ENCODE results near the gene MANBA.

MANBA gene

GRCh38 chr4:102675141-102675540 lies 85.6 kb downstream of the MANBA start:
- Histone ChIP-seq H3K36me3 (ENCODE audit: control insufficient read depth, insufficient read depth, low read length) (peaks cover 10% of the 10 kb centered on the region), H3K27me3 (ENCODE audit: control insufficient read depth, insufficient read depth, low read length) (no peaks in the 10 kb centered on the region), H3K4me3 (ENCODE audit: low read depth, low read length) (no peak overlapping the region), H3K27ac (ENCODE audit: low read depth, low read length) (no peak overlapping the region), H3K9me3 (ENCODE audit: control insufficient read depth, insufficient read depth, low read depth, low read length) (peaks cover 6% of the 10 kb centered on the region), H3K9ac (ENCODE audit: low read length) (no peak overlapping the region), H3K4me1 (ENCODE audit: control insufficient read depth, insufficient read depth, low read length) (no peaks in the 10 kb centered on the region)

DNA sequence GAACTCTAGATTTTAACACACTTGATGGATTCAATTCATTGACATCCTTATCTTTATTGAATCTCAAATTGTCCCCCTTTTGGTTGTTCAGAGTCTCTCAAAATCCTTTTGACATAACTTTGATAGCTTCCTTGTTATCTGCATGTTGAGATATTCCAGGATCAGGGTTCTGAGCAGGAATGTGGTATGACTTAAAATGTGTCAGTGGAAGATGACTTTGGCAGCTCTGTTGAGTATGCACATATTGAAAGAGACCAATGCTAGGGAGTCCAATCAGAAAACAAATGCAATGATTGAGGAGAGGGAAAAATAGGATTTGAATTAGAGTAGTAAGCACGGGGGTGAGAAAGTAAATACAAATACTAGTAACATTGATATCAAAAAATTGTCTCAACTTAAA lies 93.8 kb downstream of the MANBA start:
- Histone ChIP-seq H3K27me3 (ENCODE audit: control insufficient read depth, insufficient read depth, low read length) (no peaks in the 10 kb centered on the region), H3K36me3 (ENCODE audit: control insufficient read depth, insufficient read depth, low read length) (peaks cover 15% of the 10 kb centered on the region), H3K4me3 (ENCODE audit: low read depth, low read length) (no peak overlapping the region), H3K27ac (ENCODE audit: low read depth, low read length) (no peak overlapping the region), H3K9me3 (ENCODE audit: control insufficient read depth, insufficient read depth, low read depth, low read length) (no peaks in the 10 kb centered on the region), H3K4me1 (ENCODE audit: control insufficient read depth, insufficient read depth, low read length) (no peaks in the 10 kb centered on the region), H3K9ac (ENCODE audit: low read length) (no peak overlapping the region)

DNA sequence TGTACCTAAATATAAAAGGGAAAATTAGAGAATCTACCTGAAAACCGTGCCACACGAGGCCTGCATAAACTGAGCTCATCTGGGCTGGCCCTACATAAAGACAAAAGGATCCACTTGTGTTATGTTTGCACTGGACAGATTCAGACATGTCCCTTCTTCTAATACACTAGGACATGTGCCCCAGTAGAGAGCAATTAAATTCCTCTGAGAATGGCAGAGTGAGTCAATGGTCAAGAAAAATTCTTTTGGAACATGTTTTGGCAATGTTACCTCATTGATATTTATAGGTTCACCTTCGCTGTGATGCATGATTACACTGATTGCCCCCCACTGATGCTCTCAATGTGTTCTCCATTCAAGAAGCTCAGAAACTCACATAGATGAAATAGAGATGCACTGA lies 95.2 kb downstream of the MANBA start:
- Histone ChIP-seq H3K27ac (ENCODE audit: low read depth, low read length) (no peak overlapping the region), H3K27me3 (ENCODE audit: control insufficient read depth, insufficient read depth, low read length) (no peaks in the 10 kb centered on the region), H3K4me3 (ENCODE audit: low read depth, low read length) (no peak overlapping the region), H3K4me1 (ENCODE audit: control insufficient read depth, insufficient read depth, low read length) (no peaks in the 10 kb centered on the region), H3K9me3 (ENCODE audit: control insufficient read depth, insufficient read depth, low read depth, low read length) (no peaks in the 10 kb centered on the region), H3K9ac (ENCODE audit: low read length) (no peak overlapping the region), H3K36me3 (ENCODE audit: control insufficient read depth, insufficient read depth, low read length) (peaks cover 18% of the 10 kb centered on the region)

- H3K27ac ChIP-seq (ENCODE audit: low read depth, low read length): no peak overlapping the region
- no peak overlapping the region for H3K9ac ChIP-seq (ENCODE audit: low read length)
- 0 out of 2 replicates have a peak, but pooled peaks cover 2% of the 10 kb centered on the region for H3K9me3 ChIP-seq (ENCODE audit: control insufficient read depth, insufficient read depth, low read depth, low read length)
- peaks cover 14% of the 10 kb centered on the region for H3K36me3 ChIP-seq (ENCODE audit: control insufficient read depth, insufficient read depth, low read length)
- H3K4me3 ChIP-seq (ENCODE audit: low read depth, low read length): no peak overlapping the region
- no peaks in the 10 kb centered on the region for H3K27me3 ChIP-seq (ENCODE audit: control insufficient read depth, insufficient read depth, low read length)
- H3K4me1 ChIP-seq (ENCODE audit: control insufficient read depth, insufficient read depth, low read length): no peaks in the 10 kb centered on the region
These were observed 97.7 kb downstream of the MANBA start for GRCh38 chr4:102663073-102663472.

DNA sequence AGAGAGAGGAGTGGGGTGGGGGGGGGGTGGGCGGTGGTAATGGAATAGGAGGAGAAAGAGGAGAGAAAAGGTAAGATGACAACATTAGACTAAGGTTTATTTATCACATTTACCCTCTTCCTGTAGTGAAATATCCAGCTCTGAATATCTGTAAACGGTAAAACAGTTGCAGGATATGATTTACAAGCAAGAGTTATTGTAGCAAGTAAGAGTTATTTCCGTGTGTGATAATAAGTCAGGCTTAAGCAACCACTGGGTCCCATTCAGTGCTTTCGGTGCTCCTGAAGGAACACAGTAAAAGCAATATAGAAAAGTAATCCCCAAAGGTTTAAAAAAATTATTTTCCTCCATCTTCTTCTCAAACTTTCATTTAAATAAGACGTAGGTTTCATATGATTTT lies 103.6 kb downstream of the MANBA start:
- Histone ChIP-seq H3K27me3 (ENCODE audit: control insufficient read depth, insufficient read depth, low read length) (no peaks in the 10 kb centered on the region), H3K9ac (ENCODE audit: low read length) (no peak overlapping the region), H3K9me3 (ENCODE audit: control insufficient read depth, insufficient read depth, low read depth, low read length) (0 out of 2 replicates have a peak, but pooled peaks cover 2% of the 10 kb centered on the region), H3K4me3 (ENCODE audit: low read depth, low read length) (no peak overlapping the region), H3K36me3 (ENCODE audit: control insufficient read depth, insufficient read depth, low read length) (peaks cover 7% of the 10 kb centered on the region), H3K4me1 (ENCODE audit: control insufficient read depth, insufficient read depth, low read length) (no peaks in the 10 kb centered on the region), H3K27ac (ENCODE audit: low read depth, low read length) (no peak overlapping the region)

DNA sequence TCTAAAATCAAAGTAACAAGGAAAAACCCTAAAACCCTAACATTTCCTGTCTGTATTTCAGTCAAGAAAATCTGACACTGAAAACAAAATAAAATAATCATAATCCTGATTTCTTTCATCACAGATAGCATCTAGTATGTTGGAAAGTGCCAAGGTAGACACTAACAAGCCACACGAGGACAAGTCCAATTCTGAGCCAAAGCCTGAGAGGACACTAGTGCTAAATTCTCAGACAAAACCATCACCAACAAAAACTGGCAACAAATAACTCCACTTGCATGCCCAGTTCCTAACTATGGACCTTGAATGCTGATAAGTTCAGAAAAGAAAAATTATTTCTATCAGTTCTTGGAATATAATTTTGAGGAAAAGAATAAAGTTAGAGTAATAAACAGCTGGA lies 113.7 kb downstream of the MANBA start:
- H3K27me3 ChIP-seq (ENCODE audit: control insufficient read depth, insufficient read depth, low read length): no peaks in the 10 kb centered on the region
- no peak overlapping the region for H3K27ac ChIP-seq (ENCODE audit: low read depth, low read length)
- H3K9ac ChIP-seq (ENCODE audit: low read length): no peak overlapping the region
- H3K9me3 ChIP-seq (ENCODE audit: control insufficient read depth, insufficient read depth, low read depth, low read length): no peaks in the 10 kb centered on the region
- no peaks in the 10 kb centered on the region for H3K4me1 ChIP-seq (ENCODE audit: control insufficient read depth, insufficient read depth, low read length)
- H3K4me3 ChIP-seq (ENCODE audit: low read depth, low read length): no peak overlapping the region
- peaks cover 25% of the 10 kb centered on the region for H3K36me3 ChIP-seq (ENCODE audit: control insufficient read depth, insufficient read depth, low read length)

DNA sequence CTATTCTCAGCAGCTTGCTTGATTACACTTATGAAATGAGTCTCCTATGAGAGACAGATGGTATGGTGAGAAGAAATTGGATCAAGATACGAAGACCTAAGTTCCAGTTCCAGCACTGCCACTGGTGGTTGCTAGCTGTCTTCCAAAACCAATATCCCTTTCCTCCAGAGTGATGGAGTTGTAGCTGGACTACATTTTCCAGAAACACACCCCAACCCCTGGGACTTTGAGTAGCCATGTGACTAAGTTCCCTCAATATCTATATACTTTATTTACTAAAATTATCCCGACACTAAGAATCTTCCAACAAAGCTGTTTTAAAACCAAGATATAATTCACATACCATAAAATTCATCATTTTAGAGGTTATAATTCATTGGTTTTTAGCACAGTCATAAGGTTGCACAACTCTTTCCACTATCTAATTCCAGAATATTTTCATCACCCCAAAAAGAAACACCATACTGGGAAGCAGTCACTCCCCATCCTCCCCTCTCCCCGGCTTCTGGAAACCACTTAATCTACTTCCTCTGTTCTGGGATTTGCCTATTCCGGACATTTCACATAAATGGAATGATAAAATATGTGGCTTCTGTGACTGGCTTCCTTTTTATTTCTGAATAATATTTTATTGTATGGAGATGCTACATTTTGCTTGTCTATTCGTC lies 118.0 kb downstream of the MANBA start:
- H3K36me3 ChIP-seq (ENCODE audit: control insufficient read depth, insufficient read depth, low read length): peaks cover 18% of the 10 kb centered on the region

DNA sequence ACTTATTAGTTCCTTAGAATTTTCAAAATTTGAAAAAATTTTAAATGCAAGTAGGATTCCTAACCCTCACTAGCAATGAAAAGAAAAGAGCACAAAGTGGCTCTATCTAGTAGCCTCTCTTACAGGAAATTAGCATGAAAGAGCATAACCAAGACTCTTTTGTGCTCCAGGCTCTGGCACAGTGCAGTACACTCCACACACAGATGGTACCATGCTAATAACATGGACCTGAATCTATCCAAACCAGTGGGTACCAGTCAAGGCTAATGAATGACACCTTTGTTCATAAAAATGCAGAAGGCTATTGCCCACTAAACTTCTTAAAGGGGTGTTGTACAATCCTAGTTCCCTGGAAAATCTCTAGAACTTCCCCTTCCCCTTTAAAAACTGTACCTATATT lies 119.0 kb downstream of the MANBA start:
- no peaks in the 10 kb centered on the region for H3K4me1 ChIP-seq (ENCODE audit: control insufficient read depth, insufficient read depth, low read length)
- no peak overlapping the region for H3K9ac ChIP-seq (ENCODE audit: low read length)
- no peaks in the 10 kb centered on the region for H3K9me3 ChIP-seq (ENCODE audit: control insufficient read depth, insufficient read depth, low read depth, low read length)
- H3K27me3 ChIP-seq (ENCODE audit: control insufficient read depth, insufficient read depth, low read length): no peaks in the 10 kb centered on the region
- peaks cover 24% of the 10 kb centered on the region for H3K36me3 ChIP-seq (ENCODE audit: control insufficient read depth, insufficient read depth, low read length)
- H3K27ac ChIP-seq (ENCODE audit: low read depth, low read length): no peak overlapping the region
- H3K4me3 ChIP-seq (ENCODE audit: low read depth, low read length): no peak overlapping the region

More for the DNA sequence above, 118.0 kb downstream of the MANBA start:
- H3K9me3 ChIP-seq (ENCODE audit: control insufficient read depth, insufficient read depth, low read depth, low read length): no peaks in the 10 kb centered on the region
- H3K4me1 ChIP-seq (ENCODE audit: control insufficient read depth, insufficient read depth, low read length): no peaks in the 10 kb centered on the region
- H3K27me3 ChIP-seq (ENCODE audit: control insufficient read depth, insufficient read depth, low read length): no peaks in the 10 kb centered on the region
- no peak overlapping the region for H3K9ac ChIP-seq (ENCODE audit: low read length)
- no peak overlapping the region for H3K4me3 ChIP-seq (ENCODE audit: low read depth, low read length)
- H3K27ac ChIP-seq (ENCODE audit: low read depth, low read length): no peak overlapping the region

- Histone ChIP-seq H3K9me3 (ENCODE audit: control insufficient read depth, insufficient read depth, low read depth, low read length) (no peaks in the 10 kb centered on the region), H3K4me1 (ENCODE audit: control insufficient read depth, insufficient read depth, low read length) (no peaks in the 10 kb centered on the region), H3K4me3 (ENCODE audit: low read depth, low read length) (no peak overlapping the region), H3K27ac (ENCODE audit: low read depth, low read length) (no peak overlapping the region), H3K9ac (ENCODE audit: low read length) (no peak overlapping the region), H3K36me3 (ENCODE audit: control insufficient read depth, insufficient read depth, low read length) (peaks cover 17% of the 10 kb centered on the region), H3K27me3 (ENCODE audit: control insufficient read depth, insufficient read depth, low read length) (no peaks in the 10 kb centered on the region)
These were observed 120.1 kb downstream of the MANBA start for GRCh38 chr4:102640669-102641068.

DNA sequence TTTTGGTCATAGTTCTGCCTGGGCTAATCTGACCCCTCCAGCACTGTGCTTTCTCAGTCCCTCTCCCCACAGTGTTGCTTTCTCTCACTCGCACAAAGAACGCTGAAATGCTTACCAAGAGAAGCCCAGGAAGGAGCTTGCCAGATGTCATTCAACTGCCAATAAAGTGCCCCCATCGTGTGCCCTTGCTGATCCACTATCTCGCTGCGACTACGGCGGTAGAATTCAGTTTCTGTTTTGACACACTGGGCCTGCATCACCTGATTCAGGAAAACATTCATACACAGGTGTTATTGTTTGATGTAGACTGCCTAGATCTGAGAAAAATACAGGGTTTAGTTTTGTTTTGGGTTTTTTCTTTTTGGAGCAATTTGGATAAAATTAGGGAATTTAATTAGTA lies 121.2 kb downstream of the MANBA start:
- H3K9ac ChIP-seq (ENCODE audit: low read length): no peak overlapping the region
- H3K27me3 ChIP-seq (ENCODE audit: control insufficient read depth, insufficient read depth, low read length): no peaks in the 10 kb centered on the region
- no peaks in the 10 kb centered on the region for H3K9me3 ChIP-seq (ENCODE audit: control insufficient read depth, insufficient read depth, low read depth, low read length)
- no peak overlapping the region for H3K27ac ChIP-seq (ENCODE audit: low read depth, low read length)
- H3K4me1 ChIP-seq (ENCODE audit: control insufficient read depth, insufficient read depth, low read length): no peaks in the 10 kb centered on the region
- peaks cover 20% of the 10 kb centered on the region for H3K36me3 ChIP-seq (ENCODE audit: control insufficient read depth, insufficient read depth, low read length)
- no peak overlapping the region for H3K4me3 ChIP-seq (ENCODE audit: low read depth, low read length)

DNA sequence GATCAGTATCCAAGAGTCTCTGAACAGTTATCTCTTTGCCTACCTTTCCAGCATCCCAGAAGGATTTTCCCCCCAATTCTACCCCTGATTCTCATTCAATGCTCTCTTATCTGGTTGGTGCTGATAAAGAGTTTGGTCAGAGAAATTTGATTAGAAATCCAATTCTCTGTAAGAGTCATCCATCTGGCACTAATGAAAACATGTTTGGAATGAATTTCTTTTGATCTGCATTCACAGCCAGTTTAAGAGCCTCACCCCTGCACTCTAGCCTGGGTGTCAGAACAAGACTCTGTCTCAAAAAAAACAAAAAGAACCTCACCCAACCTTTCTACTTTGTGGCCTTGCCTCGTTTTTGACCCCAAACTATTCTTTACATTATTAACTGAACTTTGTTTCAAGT lies 122.1 kb downstream of the MANBA start:
- Histone ChIP-seq H3K4me1 (ENCODE audit: control insufficient read depth, insufficient read depth, low read length) (no peaks in the 10 kb centered on the region), H3K9me3 (ENCODE audit: control insufficient read depth, insufficient read depth, low read depth, low read length) (no peaks in the 10 kb centered on the region), H3K27ac (ENCODE audit: low read depth, low read length) (no peak overlapping the region), H3K4me3 (ENCODE audit: low read depth, low read length) (no peak overlapping the region), H3K36me3 (ENCODE audit: control insufficient read depth, insufficient read depth, low read length) (peaks cover 25% of the 10 kb centered on the region), H3K9ac (ENCODE audit: low read length) (no peak overlapping the region), H3K27me3 (ENCODE audit: control insufficient read depth, insufficient read depth, low read length) (no peaks in the 10 kb centered on the region)

All from HUES6 (cell line).